Measurements from ENCODE around the gene ATAT1. TPM values are rescaled to one million over a fixed set of nuclear protein-coding genes. Genes with fewer than 3 reads are reported as not detected.

The ATAT1 gene
- total and polyA plus RNA-seq, 9 of the 15 experiments (the other 6 are each of a cell fraction or from before 2014, with no cell fraction given) = 0.65 to 5.8 (median 1.6) TPM

DNA sequence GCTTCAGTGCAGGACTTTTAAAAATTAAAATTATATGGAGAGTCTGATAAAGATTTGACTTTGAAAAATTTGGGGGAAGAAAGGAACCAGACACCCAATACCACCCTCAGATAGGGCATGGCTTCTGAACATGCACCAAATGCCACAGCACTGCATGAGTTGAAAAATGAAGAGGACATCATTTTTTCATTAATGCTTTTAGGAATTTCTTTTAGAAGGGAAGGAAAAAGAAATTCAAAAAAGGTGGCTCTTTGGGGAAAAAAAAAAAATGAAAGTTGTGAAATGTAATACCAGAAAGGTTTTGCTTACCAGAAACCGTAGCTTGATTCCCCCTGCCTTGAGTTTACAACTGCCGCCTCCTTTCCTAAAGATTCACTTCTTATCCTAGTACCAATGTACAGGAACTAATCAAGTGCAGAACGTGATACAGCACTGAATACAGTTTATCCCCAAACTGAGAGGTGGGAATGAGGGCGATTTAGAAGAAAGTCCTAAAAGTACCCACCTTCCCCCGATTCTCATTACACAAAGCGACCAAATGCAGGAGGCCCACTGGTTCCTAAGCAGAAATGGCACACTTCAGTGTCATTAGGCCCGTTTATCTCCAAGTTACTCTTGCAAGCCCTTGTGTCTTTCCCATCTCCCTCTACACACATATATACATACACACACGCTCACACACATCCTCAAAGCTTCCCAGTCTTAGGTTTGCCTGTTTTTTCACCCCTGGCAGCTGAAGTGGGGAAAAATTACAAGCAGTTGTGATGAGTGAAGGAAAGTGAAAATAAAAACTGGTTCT is 12.4 kb upstream of the ATAT1 start (continued):
- TF ChIP-seq, protein P1, sequence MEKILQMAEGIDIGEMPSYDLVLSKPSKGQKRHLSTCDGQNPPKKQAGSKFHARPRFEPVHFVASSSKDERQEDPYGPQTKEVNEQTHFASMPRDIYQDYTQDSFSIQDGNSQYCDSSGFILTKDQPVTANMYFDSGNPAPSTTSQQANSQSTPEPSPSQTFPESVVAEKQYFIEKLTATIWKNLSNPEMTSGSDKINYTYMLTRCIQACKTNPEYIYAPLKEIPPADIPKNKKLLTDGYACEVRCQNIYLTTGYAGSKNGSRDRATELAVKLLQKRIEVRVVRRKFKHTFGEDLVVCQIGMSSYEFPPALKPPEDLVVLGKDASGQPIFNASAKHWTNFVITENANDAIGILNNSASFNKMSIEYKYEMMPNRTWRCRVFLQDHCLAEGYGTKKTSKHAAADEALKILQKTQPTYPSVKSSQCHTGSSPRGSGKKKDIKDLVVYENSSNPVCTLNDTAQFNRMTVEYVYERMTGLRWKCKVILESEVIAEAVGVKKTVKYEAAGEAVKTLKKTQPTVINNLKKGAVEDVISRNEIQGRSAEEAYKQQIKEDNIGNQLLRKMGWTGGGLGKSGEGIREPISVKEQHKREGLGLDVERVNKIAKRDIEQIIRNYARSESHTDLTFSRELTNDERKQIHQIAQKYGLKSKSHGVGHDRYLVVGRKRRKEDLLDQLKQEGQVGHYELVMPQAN (IDR thresholded peaks at IDR 0.05; ENCODE audit: borderline replicate concordance) = no peak
- TF ChIP-seq SMARCB1 (IDR thresholded peaks at IDR 0.05; ENCODE audit: insufficient read length, low read depth) (no peak), ZNF274 (IDR thresholded peaks at IDR 0.05; ENCODE audit: borderline replicate concordance, low read depth, low read length) (no peak), HLTF (IDR thresholded peaks at IDR 0.05) (0 out of 2 replicates have a peak, but pooled peaks have one; percentile 62), XRCC3 (IDR thresholded peaks at IDR 0.05) (no peak), SMARCE1 (IDR thresholded peaks at IDR 0.05) (no peak), DDX20 (tag; IDR thresholded peaks at IDR 0.05; ENCODE audit: low read depth) (no peak)
- TF ChIP-seq, protein P2, sequence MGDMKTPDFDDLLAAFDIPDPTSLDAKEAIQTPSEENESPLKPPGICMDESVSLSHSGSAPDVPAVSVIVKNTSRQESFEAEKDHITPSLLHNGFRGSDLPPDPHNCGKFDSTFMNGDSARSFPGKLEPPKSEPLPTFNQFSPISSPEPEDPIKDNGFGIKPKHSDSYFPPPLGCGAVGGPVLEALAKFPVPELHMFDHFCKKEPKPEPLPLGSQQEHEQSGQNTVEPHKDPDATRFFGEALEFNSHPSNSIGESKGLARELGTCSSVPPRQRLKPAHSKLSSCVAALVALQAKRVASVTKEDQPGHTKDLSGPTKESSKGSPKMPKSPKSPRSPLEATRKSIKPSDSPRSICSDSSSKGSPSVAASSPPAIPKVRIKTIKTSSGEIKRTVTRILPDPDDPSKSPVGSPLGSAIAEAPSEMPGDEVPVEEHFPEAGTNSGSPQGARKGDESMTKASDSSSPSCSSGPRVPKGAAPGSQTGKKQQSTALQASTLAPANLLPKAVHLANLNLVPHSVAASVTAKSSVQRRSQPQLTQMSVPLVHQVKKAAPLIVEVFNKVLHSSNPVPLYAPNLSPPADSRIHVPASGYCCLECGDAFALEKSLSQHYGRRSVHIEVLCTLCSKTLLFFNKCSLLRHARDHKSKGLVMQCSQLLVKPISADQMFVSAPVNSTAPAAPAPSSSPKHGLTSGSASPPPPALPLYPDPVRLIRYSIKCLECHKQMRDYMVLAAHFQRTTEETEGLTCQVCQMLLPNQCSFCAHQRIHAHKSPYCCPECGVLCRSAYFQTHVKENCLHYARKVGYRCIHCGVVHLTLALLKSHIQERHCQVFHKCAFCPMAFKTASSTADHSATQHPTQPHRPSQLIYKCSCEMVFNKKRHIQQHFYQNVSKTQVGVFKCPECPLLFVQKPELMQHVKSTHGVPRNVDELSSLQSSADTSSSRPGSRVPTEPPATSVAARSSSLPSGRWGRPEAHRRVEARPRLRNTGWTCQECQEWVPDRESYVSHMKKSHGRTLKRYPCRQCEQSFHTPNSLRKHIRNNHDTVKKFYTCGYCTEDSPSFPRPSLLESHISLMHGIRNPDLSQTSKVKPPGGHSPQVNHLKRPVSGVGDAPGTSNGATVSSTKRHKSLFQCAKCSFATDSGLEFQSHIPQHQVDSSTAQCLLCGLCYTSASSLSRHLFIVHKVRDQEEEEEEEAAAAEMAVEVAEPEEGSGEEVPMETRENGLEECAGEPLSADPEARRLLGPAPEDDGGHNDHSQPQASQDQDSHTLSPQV (IDR thresholded peaks at IDR 0.05) = 0 out of 2 replicates have a peak, but pooled peaks have one; percentile 48
- TF ChIP-seq, protein P3, sequence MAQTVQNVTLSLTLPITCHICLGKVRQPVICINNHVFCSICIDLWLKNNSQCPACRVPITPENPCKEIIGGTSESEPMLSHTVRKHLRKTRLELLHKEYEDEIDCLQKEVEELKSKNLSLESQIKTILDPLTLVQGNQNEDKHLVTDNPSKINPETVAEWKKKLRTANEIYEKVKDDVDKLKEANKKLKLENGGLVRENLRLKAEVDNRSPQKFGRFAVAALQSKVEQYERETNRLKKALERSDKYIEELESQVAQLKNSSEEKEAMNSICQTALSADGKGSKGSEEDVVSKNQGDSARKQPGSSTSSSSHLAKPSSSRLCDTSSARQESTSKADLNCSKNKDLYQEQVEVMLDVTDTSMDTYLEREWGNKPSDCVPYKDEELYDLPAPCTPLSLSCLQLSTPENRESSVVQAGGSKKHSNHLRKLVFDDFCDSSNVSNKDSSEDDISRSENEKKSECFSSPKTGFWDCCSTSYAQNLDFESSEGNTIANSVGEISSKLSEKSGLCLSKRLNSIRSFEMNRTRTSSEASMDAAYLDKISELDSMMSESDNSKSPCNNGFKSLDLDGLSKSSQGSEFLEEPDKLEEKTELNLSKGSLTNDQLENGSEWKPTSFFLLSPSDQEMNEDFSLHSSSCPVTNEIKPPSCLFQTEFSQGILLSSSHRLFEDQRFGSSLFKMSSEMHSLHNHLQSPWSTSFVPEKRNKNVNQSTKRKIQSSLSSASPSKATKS (CRISPR knock-in tag; IDR thresholded peaks at IDR 0.05) = no peak; the same call in 1 of the 2 replicates
- TF ChIP-seq, protein P4, sequence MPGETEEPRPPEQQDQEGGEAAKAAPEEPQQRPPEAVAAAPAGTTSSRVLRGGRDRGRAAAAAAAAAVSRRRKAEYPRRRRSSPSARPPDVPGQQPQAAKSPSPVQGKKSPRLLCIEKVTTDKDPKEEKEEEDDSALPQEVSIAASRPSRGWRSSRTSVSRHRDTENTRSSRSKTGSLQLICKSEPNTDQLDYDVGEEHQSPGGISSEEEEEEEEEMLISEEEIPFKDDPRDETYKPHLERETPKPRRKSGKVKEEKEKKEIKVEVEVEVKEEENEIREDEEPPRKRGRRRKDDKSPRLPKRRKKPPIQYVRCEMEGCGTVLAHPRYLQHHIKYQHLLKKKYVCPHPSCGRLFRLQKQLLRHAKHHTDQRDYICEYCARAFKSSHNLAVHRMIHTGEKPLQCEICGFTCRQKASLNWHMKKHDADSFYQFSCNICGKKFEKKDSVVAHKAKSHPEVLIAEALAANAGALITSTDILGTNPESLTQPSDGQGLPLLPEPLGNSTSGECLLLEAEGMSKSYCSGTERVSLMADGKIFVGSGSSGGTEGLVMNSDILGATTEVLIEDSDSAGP (CRISPR knock-in tag; IDR thresholded peaks at IDR 0.05) = no peak; the same call in none of the 2 replicates
- TF ChIP-seq, protein P5, sequence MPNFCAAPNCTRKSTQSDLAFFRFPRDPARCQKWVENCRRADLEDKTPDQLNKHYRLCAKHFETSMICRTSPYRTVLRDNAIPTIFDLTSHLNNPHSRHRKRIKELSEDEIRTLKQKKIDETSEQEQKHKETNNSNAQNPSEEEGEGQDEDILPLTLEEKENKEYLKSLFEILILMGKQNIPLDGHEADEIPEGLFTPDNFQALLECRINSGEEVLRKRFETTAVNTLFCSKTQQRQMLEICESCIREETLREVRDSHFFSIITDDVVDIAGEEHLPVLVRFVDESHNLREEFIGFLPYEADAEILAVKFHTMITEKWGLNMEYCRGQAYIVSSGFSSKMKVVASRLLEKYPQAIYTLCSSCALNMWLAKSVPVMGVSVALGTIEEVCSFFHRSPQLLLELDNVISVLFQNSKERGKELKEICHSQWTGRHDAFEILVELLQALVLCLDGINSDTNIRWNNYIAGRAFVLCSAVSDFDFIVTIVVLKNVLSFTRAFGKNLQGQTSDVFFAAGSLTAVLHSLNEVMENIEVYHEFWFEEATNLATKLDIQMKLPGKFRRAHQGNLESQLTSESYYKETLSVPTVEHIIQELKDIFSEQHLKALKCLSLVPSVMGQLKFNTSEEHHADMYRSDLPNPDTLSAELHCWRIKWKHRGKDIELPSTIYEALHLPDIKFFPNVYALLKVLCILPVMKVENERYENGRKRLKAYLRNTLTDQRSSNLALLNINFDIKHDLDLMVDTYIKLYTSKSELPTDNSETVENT (CRISPR knock-in tag; IDR thresholded peaks at IDR 0.05) = no peak
- TF ChIP-seq, protein P6, sequence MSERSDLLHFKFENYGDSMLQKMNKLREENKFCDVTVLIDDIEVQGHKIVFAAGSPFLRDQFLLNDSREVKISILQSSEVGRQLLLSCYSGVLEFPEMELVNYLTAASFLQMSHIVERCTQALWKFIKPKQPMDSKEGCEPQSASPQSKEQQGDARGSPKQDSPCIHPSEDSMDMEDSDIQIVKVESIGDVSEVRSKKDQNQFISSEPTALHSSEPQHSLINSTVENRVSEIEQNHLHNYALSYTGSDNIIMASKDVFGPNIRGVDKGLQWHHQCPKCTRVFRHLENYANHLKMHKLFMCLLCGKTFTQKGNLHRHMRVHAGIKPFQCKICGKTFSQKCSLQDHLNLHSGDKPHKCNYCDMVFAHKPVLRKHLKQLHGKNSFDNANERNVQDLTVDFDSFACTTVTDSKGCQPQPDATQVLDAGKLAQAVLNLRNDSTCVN (CRISPR knock-in tag; IDR thresholded peaks at IDR 0.05) = peak; percentile 98

Measured in K562 (cell line).